Osteoblast (primary cell): ENCODE measurements around the gene GRK4. TPM values are rescaled to one million over a fixed set of nuclear protein-coding genes. Genes with fewer than 3 reads are reported as not detected.
A peak's percentile ranks its signal among the peaks of the same experiment; 100 is the strongest.

Source experiments
- DNase-seq: peaks from one replicate; pipeline ENCODE4 v3.0.0; 2011; ENCODE audit warnings: low spot score, mixed read lengths; ENCODE audit not compliant: insufficient read length; ENCODE audit errors: missing footprints
- H2AFZ ChIP-seq: 2 replicates; pipeline ENCODE4 v1.6.0; 2011; ENCODE audit warnings: mild to moderate bottlenecking, low read length
- H3K27ac ChIP-seq: 2 replicates; pipeline ENCODE4 v1.5.1; 2011; ENCODE audit warnings: mild to moderate bottlenecking, low read depth, low read length, moderate library complexity
- H3K27me3 ChIP-seq: 2 replicates; pipeline ENCODE4 v1.6.0; 2012; ENCODE audit warnings: mild to moderate bottlenecking, control low read depth, inconsistent platforms, low read length, moderate library complexity; ENCODE audit not compliant: insufficient read depth
- H3K36me3 ChIP-seq: 2 replicates; pipeline ENCODE4 v1.5.1; 2011; ENCODE audit warnings: mild to moderate bottlenecking, low read length, control low read depth, moderate library complexity; ENCODE audit not compliant: insufficient read depth
- H3K4me1 ChIP-seq: 2 replicates; pipeline ENCODE4 v1.5.1; 2011; ENCODE audit warnings: mild to moderate bottlenecking, low read length, control low read depth, moderate library complexity; ENCODE audit not compliant: insufficient read depth
- H3K4me2 ChIP-seq: 2 replicates; pipeline ENCODE4 v1.6.0; 2011; ENCODE audit warnings: mild to moderate bottlenecking, low read length; ENCODE audit not compliant: insufficient read depth
- H3K4me3 ChIP-seq: fragments of 200-600 bp; sonication (generic); 3 replicates; pipeline ENCODE4 v1.5.1; 2012; ENCODE audit warnings: mild to moderate bottlenecking, low read length, inconsistent platforms; ENCODE audit not compliant: insufficient read depth
- H3K79me2 ChIP-seq: 2 replicates; pipeline ENCODE4 v1.6.0; 2012; ENCODE audit warnings: mild to moderate bottlenecking, low read length, control low read depth, inconsistent platforms; ENCODE audit not compliant: insufficient read depth
- H3K9me3 ChIP-seq: 2 replicates; pipeline ENCODE4 v1.5.1; 2011; ENCODE audit warnings: low read depth, low read length, control low read depth
- H4K20me1 ChIP-seq: 2 replicates; pipeline ENCODE4 v1.6.0; 2012; ENCODE audit warnings: mild to moderate bottlenecking, low read length, control low read depth; ENCODE audit not compliant: insufficient read depth
- total RNA-seq: library from RNA; depleted of rRNA; stranded (reverse); fragments of >200 nt; gene quantifications from 2 replicates; pipeline ENCODE4 v1.2.3, GENCODE V29; 2012
- TF ChIP-seq, protein P1 (sequence below): IDR thresholded peaks from 2 replicates; pipeline ENCODE4 v1.5.1; 2011; ENCODE audit warnings: mild to moderate bottlenecking, low read depth, low read length, moderate library complexity; ENCODE audit errors: extremely low read depth

Gene GRK4
- total RNA-seq, 1 donor, result 7.6 TPM

DNA sequence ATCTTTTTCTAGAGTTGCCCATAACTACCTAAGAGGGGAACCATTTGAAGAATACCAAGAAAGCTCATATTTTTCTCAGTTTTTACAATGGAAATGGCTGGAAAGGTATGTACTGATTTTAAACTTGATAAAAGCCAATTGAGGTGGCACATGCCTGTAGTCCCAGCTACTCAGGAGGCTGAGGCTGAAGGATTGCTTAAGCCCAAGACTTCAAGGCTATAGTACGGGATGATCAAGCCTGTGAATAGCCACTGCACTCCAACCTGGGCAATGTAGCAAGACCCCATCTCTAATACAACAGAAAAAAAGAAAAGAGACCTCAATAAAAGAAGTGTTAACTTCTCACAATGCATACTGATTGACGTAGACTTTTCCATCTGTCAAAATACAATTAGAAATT, 44.4 kb downstream of the GRK4 start:
- H3K4me2 ChIP-seq, result no peak overlapping the region
- no peaks in the 10 kb centered on the region for H4K20me1 ChIP-seq
- no peak for DNase-seq
- H3K27me3 ChIP-seq, result no peaks in the 10 kb centered on the region
- H3K79me2 ChIP-seq, result no peaks in the 10 kb centered on the region
- no peak overlapping the region for H2AFZ ChIP-seq
- no peak overlapping the region for H3K27ac ChIP-seq
- peaks cover 9% of the 10 kb centered on the region for H3K4me1 ChIP-seq
- no peaks in the 10 kb centered on the region for H3K9me3 ChIP-seq
- H3K36me3 ChIP-seq, result no peaks in the 10 kb centered on the region
- TF ChIP-seq, protein P1, sequence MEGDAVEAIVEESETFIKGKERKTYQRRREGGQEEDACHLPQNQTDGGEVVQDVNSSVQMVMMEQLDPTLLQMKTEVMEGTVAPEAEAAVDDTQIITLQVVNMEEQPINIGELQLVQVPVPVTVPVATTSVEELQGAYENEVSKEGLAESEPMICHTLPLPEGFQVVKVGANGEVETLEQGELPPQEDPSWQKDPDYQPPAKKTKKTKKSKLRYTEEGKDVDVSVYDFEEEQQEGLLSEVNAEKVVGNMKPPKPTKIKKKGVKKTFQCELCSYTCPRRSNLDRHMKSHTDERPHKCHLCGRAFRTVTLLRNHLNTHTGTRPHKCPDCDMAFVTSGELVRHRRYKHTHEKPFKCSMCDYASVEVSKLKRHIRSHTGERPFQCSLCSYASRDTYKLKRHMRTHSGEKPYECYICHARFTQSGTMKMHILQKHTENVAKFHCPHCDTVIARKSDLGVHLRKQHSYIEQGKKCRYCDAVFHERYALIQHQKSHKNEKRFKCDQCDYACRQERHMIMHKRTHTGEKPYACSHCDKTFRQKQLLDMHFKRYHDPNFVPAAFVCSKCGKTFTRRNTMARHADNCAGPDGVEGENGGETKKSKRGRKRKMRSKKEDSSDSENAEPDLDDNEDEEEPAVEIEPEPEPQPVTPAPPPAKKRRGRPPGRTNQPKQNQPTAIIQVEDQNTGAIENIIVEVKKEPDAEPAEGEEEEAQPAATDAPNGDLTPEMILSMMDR, result no peak
- H3K4me3 ChIP-seq, result no peak overlapping the region

DNA sequence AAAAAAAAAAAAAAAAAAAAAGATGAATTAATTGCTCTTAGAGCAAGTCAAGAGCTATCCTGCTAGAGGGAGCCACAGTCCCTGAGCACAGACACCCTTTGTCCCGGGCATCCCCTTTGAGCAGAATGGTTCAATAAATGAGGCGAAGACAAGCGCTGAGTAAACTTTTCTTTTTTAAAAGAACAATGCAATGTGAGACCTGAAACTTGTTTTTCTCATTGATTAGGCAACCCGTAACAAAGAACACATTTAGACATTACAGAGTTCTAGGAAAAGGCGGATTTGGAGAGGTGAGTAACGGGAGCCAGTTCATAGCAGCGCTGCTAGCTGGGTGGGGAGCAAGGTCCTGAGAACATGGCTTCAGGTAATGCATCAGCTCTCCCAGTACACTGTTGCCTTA, 46.1 kb downstream of the GRK4 start:
- TF ChIP-seq, protein P1, result peak; percentile 16
- no peaks in the 10 kb centered on the region for H4K20me1 ChIP-seq
- H3K27me3 ChIP-seq, result no peaks in the 10 kb centered on the region
- H3K27ac ChIP-seq, result no peak overlapping the region
- DNase-seq, result no peak
- H3K79me2 ChIP-seq, result no peaks in the 10 kb centered on the region
- no peaks in the 10 kb centered on the region for H3K36me3 ChIP-seq
- no peak overlapping the region for H2AFZ ChIP-seq
- H3K4me2 ChIP-seq, result no peak overlapping the region
- H3K4me1 ChIP-seq, result peaks cover 9% of the 10 kb centered on the region
- H3K4me3 ChIP-seq, result no peak overlapping the region
- no peaks in the 10 kb centered on the region for H3K9me3 ChIP-seq

DNA sequence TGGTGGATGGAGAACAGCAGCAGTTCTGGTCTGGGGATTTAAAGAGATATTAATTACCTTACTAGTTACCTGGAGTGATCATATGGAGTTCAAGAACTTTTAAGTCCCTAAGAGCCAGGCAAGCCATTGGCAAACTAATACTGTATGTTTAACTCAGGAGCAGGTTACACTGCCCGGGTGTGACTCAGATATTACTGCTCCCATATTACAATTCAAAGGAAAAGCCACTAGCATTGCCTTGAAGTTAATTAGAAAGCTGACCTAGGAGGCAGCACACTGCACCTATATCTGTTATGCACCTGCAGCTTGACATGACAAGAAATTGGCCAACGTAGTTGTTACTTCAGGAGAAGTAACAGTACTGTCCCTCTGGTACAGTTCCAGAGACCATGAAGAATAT, 47.2 kb downstream of the GRK4 start:
- Histone ChIP-seq H4K20me1 (no peaks in the 10 kb centered on the region), H3K4me2 (peak overlapping the region; percentile 12), H3K27ac (no peak overlapping the region), H3K4me3 (no peak overlapping the region), H3K4me1 (peaks cover 9% of the 10 kb centered on the region), H3K79me2 (no peaks in the 10 kb centered on the region), H3K36me3 (no peaks in the 10 kb centered on the region), H3K9me3 (no peaks in the 10 kb centered on the region), H2AFZ (no peak overlapping the region), H3K27me3 (no peaks in the 10 kb centered on the region)
- DNase-seq, result peak; percentile 19
- TF ChIP-seq, protein P1, result no peak

DNA sequence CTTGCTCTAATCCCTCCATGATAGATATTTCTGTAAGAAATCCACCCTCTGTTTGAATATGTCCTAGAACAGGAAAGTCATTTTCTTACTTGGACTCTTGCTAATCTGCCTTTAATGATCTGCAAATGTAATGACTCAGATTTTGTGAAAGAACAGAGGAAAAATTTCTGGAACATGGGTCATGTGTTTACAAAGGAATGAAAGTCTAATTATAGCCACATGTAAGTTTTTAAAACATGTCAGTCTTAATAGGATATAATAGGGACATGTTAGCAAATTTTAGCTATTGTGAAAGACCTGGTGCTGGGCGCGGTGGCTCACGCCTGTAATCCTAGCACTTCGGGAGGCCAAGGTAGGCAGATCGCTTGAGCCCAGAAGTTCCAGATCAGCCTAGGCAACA, 47.6 kb downstream of the GRK4 start:
- Histone ChIP-seq H2AFZ (no peak overlapping the region), H3K4me2 (peak overlapping the region; percentile 12)

More for the DNA sequence above, 47.6 kb downstream of the GRK4 start:
- TF ChIP-seq, protein P1, result no peak
- H3K4me3 ChIP-seq, result no peak overlapping the region
- no peaks in the 10 kb centered on the region for H3K79me2 ChIP-seq
- peak; percentile 84 for DNase-seq
- peaks cover 9% of the 10 kb centered on the region for H3K4me1 ChIP-seq
- no peaks in the 10 kb centered on the region for H3K9me3 ChIP-seq
- no peaks in the 10 kb centered on the region for H3K27me3 ChIP-seq
- H3K27ac ChIP-seq, result no peak overlapping the region
- no peaks in the 10 kb centered on the region for H3K36me3 ChIP-seq
- no peaks in the 10 kb centered on the region for H4K20me1 ChIP-seq
